ENCODE measurements around the gene STAT3. TPM values are rescaled to one million over a fixed set of nuclear protein-coding genes. Genes with fewer than 3 reads are reported as not detected.

The STAT3 gene
- total RNA-seq, 1 donor from 2014 or later, result 181 TPM

DNA sequence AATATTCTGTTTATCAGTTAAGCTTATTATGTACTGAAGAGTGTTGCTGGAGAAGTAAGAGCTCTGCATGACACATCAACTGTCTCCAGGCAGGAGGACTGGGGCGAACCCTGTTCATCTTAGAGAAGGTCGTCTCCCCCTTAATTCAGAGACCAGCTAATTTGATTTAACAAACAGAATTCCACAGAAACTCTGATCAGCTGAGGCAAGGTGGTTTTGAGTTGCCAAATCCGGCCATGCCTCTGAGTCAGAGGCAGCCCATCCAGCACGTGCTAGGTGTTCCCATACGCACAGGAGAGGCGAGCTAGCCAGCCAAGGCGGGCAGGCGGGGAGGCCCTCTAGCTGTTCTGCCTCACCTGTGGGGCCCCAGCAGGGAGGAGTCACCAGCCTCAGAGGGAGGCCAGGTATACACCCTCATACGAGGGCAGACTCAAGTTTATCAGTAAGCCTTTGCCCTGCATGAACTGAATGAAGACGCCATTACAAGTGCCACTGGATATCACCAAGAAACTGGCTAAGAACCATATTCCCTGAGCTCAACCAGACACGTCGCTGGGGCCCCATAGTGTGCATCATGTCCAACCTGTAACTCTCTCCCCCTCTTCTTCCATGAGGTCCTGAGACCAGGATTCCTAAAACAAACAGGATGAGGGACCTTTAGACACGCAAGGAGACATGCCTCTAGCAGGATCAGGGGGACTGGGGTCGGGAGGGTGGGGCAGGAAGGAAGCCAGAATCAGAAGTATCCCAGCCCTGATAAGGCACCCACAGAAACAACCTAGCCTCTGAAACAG is 74.3 kb downstream of the STAT3 start:
- Histone ChIP-seq H3K4me1 (peaks cover 0 to 17% of the 10 kb centered on the region in 2 donors), H3K9me3 (no peaks in the 10 kb centered on the region), H3K4me3 (no peak overlapping the region), H3K27ac (peak overlapping the region; percentile 16 to 38), H3K27me3 (no peaks in the 10 kb centered on the region), H3K36me3 (peaks cover 53 to 87% of the 10 kb centered on the region in 2 donors)
- DNase-seq (ENCODE audit: low spot score in 2 of 2), result no peak
- TF ChIP-seq, protein P1, sequence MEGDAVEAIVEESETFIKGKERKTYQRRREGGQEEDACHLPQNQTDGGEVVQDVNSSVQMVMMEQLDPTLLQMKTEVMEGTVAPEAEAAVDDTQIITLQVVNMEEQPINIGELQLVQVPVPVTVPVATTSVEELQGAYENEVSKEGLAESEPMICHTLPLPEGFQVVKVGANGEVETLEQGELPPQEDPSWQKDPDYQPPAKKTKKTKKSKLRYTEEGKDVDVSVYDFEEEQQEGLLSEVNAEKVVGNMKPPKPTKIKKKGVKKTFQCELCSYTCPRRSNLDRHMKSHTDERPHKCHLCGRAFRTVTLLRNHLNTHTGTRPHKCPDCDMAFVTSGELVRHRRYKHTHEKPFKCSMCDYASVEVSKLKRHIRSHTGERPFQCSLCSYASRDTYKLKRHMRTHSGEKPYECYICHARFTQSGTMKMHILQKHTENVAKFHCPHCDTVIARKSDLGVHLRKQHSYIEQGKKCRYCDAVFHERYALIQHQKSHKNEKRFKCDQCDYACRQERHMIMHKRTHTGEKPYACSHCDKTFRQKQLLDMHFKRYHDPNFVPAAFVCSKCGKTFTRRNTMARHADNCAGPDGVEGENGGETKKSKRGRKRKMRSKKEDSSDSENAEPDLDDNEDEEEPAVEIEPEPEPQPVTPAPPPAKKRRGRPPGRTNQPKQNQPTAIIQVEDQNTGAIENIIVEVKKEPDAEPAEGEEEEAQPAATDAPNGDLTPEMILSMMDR (IDR thresholded peaks at IDR 0.05), result no peak
- intact Hi-C loops (cut with DNase I), result loop anchor here (2.0 kb wide), 1 partner anchor 75 kb away; the partner anchor contains the start of gene STAT3

DNA sequence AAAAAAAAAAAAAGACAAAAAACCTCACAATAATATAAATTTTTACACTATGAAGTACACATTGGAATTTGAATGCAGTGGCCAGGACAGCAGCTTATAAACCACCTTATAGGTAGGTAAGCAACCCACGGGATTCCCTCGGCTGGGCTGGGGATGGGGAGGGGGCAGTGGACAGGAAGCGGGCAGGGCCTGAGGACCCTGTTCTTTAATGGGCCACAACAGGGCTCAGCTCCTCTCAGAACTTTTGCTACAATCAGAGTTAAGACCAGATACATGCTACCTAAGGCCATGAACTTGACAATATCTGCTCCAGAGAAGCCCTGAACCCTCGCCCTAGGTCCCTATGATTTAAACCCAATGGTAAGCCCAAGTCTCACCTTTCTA is 74.9 kb downstream of the STAT3 start:
- H3K27me3 ChIP-seq, result no peaks in the 10 kb centered on the region
- TF ChIP-seq, protein P1 (IDR thresholded peaks at IDR 0.05), result no peak
- peaks cover 59 to 87% of the 10 kb centered on the region in 2 donors for H3K36me3 ChIP-seq
- intact Hi-C loops (cut with DNase I), result loop anchor here (2.0 kb wide), 1 partner anchor 75 kb away; the partner anchor contains the start of gene STAT3
- no peak overlapping the region for H3K4me3 ChIP-seq
- no peak for DNase-seq (ENCODE audit: low spot score in 2 of 2)
- peaks cover 0 to 17% of the 10 kb centered on the region in 2 donors for H3K4me1 ChIP-seq
- H3K9me3 ChIP-seq, result no peaks in the 10 kb centered on the region
- H3K27ac ChIP-seq, result no peak overlapping the region

DNA sequence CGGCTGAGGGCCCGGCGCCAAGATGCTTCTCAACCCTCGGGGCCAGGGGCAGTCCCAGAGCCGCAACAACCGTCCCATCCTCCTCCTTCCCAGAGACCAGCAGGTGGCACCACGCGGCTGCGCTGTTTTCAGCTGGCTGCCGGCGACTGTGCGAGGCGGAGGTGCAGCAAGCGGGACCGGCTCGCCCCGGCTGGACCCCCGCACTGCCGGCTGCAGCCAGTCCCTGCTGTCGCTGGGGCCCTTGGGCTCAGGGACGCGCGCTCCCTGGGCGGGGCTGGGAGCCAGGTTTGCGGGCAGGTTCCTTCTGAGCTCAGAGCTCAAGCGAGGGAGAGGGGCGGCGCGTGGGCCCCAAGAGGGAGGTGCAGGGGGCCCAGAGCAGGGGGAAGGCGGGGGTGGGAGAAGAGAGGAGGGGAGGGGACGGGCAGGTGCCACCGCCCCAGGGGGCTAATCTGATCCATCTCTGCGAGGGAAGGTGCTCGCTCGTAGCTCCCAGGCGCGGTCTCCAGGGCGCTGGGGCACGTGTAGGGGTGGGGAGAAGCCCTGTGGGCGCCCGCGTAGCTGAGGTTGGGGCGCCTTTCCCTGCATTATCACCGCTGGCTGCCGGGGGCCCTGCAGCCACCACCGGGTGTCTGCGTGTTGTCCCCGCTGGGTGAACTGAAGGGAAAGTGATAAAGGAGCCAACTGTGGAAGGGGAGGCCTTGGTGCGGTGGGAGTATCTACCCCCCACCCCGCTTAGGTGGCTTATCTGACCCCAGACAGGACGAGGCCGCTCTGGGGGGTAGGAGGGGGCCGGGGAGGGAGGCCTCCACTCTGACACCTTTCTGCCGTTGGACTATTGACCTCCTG is 75.7 kb downstream of the STAT3 start:
- DNase-seq (ENCODE audit: low spot score in 2 of 2), result peak in 1 of 2 donors; percentile 90
- Histone ChIP-seq H3K27ac (peak overlapping the region; percentile 67 to 72), H3K27me3 (no peaks in the 10 kb centered on the region), H3K4me3 (peak overlapping the region; percentile 5 to 23), H3K36me3 (peaks cover 59 to 87% of the 10 kb centered on the region in 2 donors), H3K9me3 (no peaks in the 10 kb centered on the region), H3K4me1 (peaks cover 0 to 17% of the 10 kb centered on the region in 2 donors)
- TF ChIP-seq, protein P1 (IDR thresholded peaks at IDR 0.05), result peak; percentile 50 to 80 (median 71)
- intact Hi-C loops (cut with DNase I), result loop anchor here (2.0 kb wide), 1 partner anchor 76 kb away; the partner anchor contains the start of gene STAT3

DNA sequence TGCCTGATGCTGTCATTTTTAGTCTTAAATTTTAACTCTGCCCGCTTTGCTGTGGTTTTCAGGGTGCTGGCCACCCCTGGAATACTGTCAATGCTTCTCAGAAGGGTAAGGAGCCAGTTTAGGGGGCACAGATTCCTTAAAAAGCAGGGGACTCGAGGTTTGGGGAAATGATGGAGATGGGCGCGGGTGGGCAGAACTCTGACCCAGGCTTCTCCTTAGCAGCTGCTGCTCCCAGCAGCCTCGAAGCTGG is 76.3 kb downstream of the STAT3 start:
- Histone ChIP-seq H3K27ac (peak overlapping the region; percentile 67 to 72), H3K9me3 (no peaks in the 10 kb centered on the region), H3K36me3 (peaks cover 53 to 87% of the 10 kb centered on the region in 2 donors), H3K4me3 (no peak overlapping the region), H3K4me1 (peaks cover 0 to 17% of the 10 kb centered on the region in 2 donors), H3K27me3 (no peaks in the 10 kb centered on the region)
- no peak for DNase-seq (ENCODE audit: low spot score in 2 of 2)
- intact Hi-C loops (cut with DNase I), result loop anchor here (2.0 kb wide), 1 partner anchor 77 kb away; the partner anchor contains the start of gene STAT3
- TF ChIP-seq, protein P1 (IDR thresholded peaks at IDR 0.05), result no peak

DNA sequence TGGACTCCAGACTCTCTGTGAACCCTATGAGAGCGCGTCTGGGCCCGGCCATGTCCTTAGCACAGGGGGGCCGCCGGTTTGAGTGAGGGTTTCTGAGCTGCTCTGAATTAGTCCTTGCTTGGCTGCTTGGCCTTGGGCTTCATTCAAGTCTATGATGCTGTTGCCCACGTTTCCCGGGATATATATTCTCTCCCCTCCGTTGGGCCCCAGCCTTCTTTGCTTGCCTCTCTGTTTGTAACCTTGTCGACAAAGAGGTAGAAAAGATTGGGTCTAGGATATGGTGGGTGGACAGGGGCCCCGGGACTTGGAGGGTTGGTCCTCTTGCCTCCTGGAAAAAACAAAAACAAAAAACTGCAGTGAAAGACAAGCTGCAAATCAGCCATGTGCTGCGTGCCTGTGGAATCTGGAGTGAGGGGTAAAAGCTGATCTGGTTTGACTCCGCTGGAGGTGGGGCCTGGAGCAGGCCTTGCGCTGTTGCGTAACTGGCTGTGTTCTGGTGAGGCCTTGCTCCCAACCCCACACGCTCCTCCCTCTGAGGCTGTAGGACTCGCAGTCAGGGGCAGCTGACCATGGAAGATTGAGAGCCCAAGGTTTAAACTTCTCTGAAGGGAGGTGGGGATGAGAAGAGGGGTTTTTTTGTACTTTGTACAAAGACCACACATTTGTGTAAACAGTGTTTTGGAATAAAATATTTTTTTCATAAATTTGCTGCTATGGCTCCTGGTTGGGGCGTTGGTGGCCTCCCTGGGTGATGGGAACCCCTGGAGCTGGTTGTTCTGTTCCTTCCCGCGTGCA is 76.8 kb downstream of the STAT3 start:
- H3K27me3 ChIP-seq, result no peaks in the 10 kb centered on the region
- TF ChIP-seq, protein P1 (IDR thresholded peaks at IDR 0.05), result no peak
- peak overlapping the region; percentile 67 to 72 for H3K27ac ChIP-seq
- no peaks in the 10 kb centered on the region for H3K9me3 ChIP-seq
- intact Hi-C loops (cut with DNase I), result loop anchor here (2.0 kb wide), 1 partner anchor 77 kb away; the partner anchor contains the start of gene STAT3
- no peak overlapping the region for H3K4me3 ChIP-seq
- peaks cover 51 to 87% of the 10 kb centered on the region in 2 donors for H3K36me3 ChIP-seq
- peaks cover 0 to 17% of the 10 kb centered on the region in 2 donors for H3K4me1 ChIP-seq
- peak; percentile 68 to 92 for DNase-seq (ENCODE audit: low spot score in 2 of 2)
